Neuron (in vitro differentiated cells): ENCODE measurements around the gene B3GNT5.

Experiments
- H2AFZ ChIP-seq: one replicate; pipeline ENCODE4 v1.6.1; 2013; ENCODE audit warnings: low read depth, mild to moderate bottlenecking, inconsistent platforms, low read length, moderate library complexity
- H3K27me3 ChIP-seq: one replicate; pipeline ENCODE4 v1.6.1; 2013; ENCODE audit warnings: low read length; ENCODE audit not compliant: insufficient read depth
- H3K36me3 ChIP-seq: one replicate; pipeline ENCODE4 v1.6.1; 2013; ENCODE audit warnings: low read length; ENCODE audit not compliant: insufficient read depth
- H3K4me1 ChIP-seq: one replicate; pipeline ENCODE4 v1.6.1; 2013; ENCODE audit warnings: low read length; ENCODE audit not compliant: insufficient read depth
- H3K4me3 ChIP-seq: 2 replicates; pipeline ENCODE4 v1.5.1; 2013; ENCODE audit warnings: mild to moderate bottlenecking, low read length, moderate library complexity
- H3K9me3 ChIP-seq: one replicate; pipeline ENCODE4 v1.6.1; 2013; ENCODE audit warnings: low read length

B3GNT5 gene

GRCh38 chr3:183293966-183294365 is 40.9 kb downstream of the B3GNT5 start:
- H3K4me3 ChIP-seq: no peak overlapping the region
- peaks cover 12% of the 10 kb centered on the region for H3K4me1 ChIP-seq
- H3K36me3 ChIP-seq: no peaks in the 10 kb centered on the region
- peaks cover 2% of the 10 kb centered on the region for H3K9me3 ChIP-seq
- no peaks in the 10 kb centered on the region for H3K27me3 ChIP-seq
- no peak overlapping the region for H2AFZ ChIP-seq

DNA sequence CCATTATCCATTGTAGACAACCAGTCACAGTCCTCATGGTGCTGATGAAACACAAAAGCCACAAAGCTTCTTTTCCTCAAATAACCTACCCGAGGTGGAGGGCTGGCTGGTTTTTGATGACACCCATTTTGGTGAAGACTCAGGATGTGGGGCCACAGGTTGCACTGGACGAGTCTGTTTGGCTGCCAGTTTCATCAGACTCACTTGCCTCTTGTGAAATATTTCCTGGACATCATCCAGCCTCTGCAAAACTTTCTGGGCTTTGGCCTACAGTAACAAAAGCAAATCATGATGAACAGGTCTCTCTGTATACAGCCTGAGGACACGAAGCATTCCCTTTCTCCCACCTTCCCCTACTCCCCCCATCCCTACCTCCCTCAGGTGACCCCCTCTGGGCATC is 42.2 kb downstream of the B3GNT5 start:
- peaks cover 14% of the 10 kb centered on the region for H3K4me1 ChIP-seq
- peaks cover 2% of the 10 kb centered on the region for H3K9me3 ChIP-seq
- H2AFZ ChIP-seq: no peak overlapping the region
- no peaks in the 10 kb centered on the region for H3K27me3 ChIP-seq
- no peak overlapping the region for H3K4me3 ChIP-seq
- no peaks in the 10 kb centered on the region for H3K36me3 ChIP-seq

GRCh38 chr3:183296944-183297343 is 43.9 kb downstream of the B3GNT5 start:
- Histone ChIP-seq H3K36me3 (no peaks in the 10 kb centered on the region), H3K27me3 (no peaks in the 10 kb centered on the region), H3K4me1 (peaks cover 14% of the 10 kb centered on the region), H2AFZ (no peak overlapping the region), H3K9me3 (peaks cover 2% of the 10 kb centered on the region), H3K4me3 (no peak overlapping the region)

DNA sequence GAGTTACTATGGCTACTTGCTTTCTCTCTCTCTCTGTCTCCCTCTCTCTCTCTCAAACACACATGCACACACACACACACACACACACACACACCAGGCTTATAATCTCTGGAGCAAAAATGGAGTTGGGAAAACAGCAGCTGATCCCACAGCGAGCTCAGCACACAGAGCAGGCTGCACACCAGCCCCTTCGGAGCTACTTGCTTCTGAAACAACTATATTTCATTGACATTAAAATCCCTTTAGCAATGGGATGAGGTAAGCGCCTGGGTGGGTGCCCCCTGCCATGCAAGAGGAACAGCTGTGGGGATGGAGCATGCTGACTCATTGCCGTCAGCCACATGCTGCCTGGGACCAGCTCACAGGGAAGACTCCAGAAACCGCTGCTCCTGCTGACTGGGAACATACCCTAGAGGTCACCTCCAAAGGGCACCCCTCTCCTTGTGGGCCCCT is 45.7 kb downstream of the B3GNT5 start:
- no peak overlapping the region for H3K4me3 ChIP-seq
- H3K9me3 ChIP-seq: peaks cover 2% of the 10 kb centered on the region
- no peaks in the 10 kb centered on the region for H3K27me3 ChIP-seq
- H3K4me1 ChIP-seq: peaks cover 14% of the 10 kb centered on the region
- H2AFZ ChIP-seq: no peak overlapping the region
- no peaks in the 10 kb centered on the region for H3K36me3 ChIP-seq

GRCh38 chr3:183299976-183300375 is 46.9 kb downstream of the B3GNT5 start:
- Histone ChIP-seq H3K27me3 (no peaks in the 10 kb centered on the region), H3K36me3 (no peaks in the 10 kb centered on the region), H3K9me3 (peaks cover 2% of the 10 kb centered on the region), H3K4me1 (peaks cover 14% of the 10 kb centered on the region), H3K4me3 (no peak overlapping the region), H2AFZ (no peak overlapping the region)

DNA sequence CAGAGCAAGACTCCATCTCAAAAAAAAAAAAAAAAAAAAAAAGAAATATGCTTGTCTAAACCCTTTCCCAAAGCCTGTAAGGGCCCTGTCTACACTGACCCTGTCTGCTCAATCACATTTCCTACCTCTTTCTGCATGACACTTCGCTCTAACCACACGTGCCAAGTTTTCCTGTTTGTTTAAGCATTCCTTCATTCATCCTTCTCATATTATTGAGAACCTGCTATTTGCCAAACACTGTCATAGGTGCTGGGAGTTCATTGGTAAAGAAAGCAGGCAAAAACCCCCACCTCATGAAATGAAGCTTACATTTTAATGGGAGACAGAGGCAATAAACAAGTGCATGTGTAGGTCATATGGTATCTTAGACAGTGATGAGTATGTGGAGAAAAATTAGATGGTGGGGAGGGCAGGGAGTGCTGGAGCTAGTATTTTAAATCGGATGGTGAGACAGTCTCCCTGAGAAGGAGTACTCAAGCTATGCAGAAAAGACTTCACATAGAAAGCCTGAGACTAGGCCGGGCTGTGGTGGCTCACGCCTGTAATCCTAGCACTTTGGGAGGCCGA is 48.0 kb downstream of the B3GNT5 start:
- Histone ChIP-seq H3K4me1 (peaks cover 14% of the 10 kb centered on the region), H3K36me3 (no peaks in the 10 kb centered on the region), H3K27me3 (no peaks in the 10 kb centered on the region), H3K4me3 (no peak overlapping the region), H3K9me3 (peaks cover 2% of the 10 kb centered on the region), H2AFZ (no peak overlapping the region)

DNA sequence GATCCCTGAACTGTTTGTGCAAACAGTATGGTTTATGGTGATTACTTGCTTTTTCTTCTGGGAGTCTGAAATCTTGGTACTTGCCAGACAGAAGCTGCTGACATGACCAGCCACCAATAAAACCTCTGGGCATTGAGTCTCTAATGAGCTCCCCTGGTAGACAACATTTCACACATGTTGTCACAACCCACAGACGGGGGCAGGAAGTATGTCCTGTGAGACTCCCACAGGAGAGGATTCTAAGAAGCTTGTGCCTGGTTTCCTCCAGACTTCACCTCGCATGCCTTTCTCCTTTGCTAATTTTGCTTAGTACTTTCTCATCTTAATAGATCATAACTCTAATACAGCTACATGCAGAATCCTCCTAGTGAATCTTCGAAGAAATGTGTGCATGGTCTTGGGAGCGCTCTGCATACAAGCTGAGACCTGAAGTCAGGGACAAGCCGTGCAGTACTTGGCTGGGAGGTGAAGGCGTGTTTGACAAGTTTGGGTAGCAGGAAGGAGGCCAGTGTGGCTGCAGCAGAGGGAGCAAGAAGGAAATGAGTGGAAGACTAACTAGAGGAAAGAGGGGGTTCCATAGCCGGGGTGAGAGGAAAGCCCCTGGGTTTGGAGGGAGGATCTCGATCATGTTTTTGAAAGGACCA is 49.0 kb downstream of the B3GNT5 start:
- no peak overlapping the region for H2AFZ ChIP-seq

DNA sequence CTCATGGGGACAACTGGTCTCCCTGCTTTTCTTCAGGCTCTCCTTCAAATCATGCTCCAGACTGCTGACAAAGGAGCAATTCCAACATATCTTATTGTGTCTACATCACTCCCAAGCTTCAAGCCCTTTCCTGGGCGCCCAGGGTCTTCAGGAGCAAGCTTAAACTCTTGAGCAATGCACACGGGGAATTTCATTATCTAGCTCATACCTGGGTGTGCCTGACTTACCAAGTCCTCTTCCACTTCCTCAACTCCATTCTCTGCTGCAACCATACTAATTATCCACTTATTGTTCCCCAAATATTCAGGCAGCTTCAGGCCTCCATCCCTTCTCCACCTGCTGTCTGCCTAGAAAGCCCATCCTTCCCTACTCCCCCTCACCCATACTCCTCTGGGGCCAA is 50.6 kb downstream of the B3GNT5 start:
- Histone ChIP-seq H3K36me3 (no peaks in the 10 kb centered on the region), H3K27me3 (no peaks in the 10 kb centered on the region), H3K9me3 (no peaks in the 10 kb centered on the region), H3K4me1 (peaks cover 4% of the 10 kb centered on the region), H3K4me3 (no peak overlapping the region), H2AFZ (no peak overlapping the region)

More for the DNA sequence above, 49.0 kb downstream of the B3GNT5 start:
- no peaks in the 10 kb centered on the region for H3K36me3 ChIP-seq
- no peak overlapping the region for H3K4me3 ChIP-seq
- H3K9me3 ChIP-seq: no peaks in the 10 kb centered on the region
- H3K27me3 ChIP-seq: no peaks in the 10 kb centered on the region
- peaks cover 14% of the 10 kb centered on the region for H3K4me1 ChIP-seq

- Histone ChIP-seq H3K36me3 (no peaks in the 10 kb centered on the region), H3K4me3 (no peak overlapping the region), H3K4me1 (no peaks in the 10 kb centered on the region), H3K27me3 (no peaks in the 10 kb centered on the region), H2AFZ (peak overlapping the region; percentile 30), H3K9me3 (no peaks in the 10 kb centered on the region)
These were observed 54.0 kb downstream of the B3GNT5 start for GRCh38 chr3:183306798-183307671.

- H3K27me3 ChIP-seq: no peaks in the 10 kb centered on the region
- no peaks in the 10 kb centered on the region for H3K4me1 ChIP-seq
- H3K36me3 ChIP-seq: no peaks in the 10 kb centered on the region
- no peak overlapping the region for H2AFZ ChIP-seq
- H3K4me3 ChIP-seq: no peak overlapping the region
- H3K9me3 ChIP-seq: no peaks in the 10 kb centered on the region
These were observed 54.7 kb downstream of the B3GNT5 start for GRCh38 chr3:183307749-183308148.

DNA sequence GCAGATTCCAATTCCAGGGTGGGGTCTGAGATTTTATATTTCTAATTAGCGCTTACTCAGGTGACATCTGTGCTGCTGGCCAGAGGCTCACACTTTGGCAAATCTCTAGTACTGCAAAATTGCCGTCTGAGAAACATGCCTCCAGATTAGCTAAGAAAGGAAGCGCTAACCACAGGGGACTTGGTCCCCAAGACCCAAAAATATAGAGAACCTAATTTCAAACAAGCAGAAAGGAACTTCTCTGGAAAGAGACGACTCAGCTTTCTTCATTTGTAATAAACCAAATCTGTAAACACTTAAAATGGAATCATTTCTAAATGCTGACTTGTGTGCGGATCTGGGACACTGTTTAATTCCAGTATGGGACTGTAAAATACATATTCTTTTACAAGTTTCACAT is 55.7 kb downstream of the B3GNT5 start:
- Histone ChIP-seq H3K9me3 (no peaks in the 10 kb centered on the region), H3K4me3 (no peak overlapping the region), H3K36me3 (no peaks in the 10 kb centered on the region), H3K27me3 (no peaks in the 10 kb centered on the region), H2AFZ (no peak overlapping the region), H3K4me1 (no peaks in the 10 kb centered on the region)

DNA sequence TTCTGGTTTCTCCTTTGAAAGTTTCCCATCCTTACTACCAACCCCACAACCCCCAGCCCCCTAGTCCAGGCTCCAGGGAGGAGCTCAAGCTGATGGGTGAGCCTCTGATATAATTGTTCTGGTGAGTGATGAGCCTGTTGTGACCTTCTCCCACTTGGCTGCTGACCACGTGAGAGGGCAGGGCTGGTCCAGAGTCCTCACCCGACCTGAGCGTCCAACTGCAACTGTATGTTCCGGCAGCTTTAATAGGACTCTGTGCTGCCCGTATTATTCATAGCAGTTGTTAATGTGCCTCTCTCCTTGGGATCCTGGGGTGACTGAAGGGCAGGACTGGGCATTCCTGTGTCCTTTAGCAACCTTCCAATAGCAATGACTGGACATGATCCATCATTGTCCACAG is 56.2 kb downstream of the B3GNT5 start:
- Histone ChIP-seq H3K4me1 (no peaks in the 10 kb centered on the region), H3K9me3 (no peaks in the 10 kb centered on the region), H3K36me3 (no peaks in the 10 kb centered on the region)

GRCh38 chr3:183310936-183311335 is 57.9 kb downstream of the B3GNT5 start:
- no peaks in the 10 kb centered on the region for H3K9me3 ChIP-seq
- no peaks in the 10 kb centered on the region for H3K27me3 ChIP-seq
- no peaks in the 10 kb centered on the region for H3K36me3 ChIP-seq

More for the DNA sequence above, 56.2 kb downstream of the B3GNT5 start:
- Histone ChIP-seq H3K27me3 (no peaks in the 10 kb centered on the region), H2AFZ (no peak overlapping the region), H3K4me3 (no peak overlapping the region)

More at GRCh38 chr3:183310936-183311335, 57.9 kb downstream of the B3GNT5 start:
- Histone ChIP-seq H2AFZ (no peak overlapping the region), H3K4me1 (no peaks in the 10 kb centered on the region), H3K4me3 (no peak overlapping the region)
